HK-2 (cell line): ENCODE data around the gene POC1B.

Experiments used
- DNase-seq: peaks from one replicate; pipeline ENCODE4 v3.0.0-alpha.2; 2018; ENCODE audit not compliant: unreplicated experiment

POC1B gene

DNA sequence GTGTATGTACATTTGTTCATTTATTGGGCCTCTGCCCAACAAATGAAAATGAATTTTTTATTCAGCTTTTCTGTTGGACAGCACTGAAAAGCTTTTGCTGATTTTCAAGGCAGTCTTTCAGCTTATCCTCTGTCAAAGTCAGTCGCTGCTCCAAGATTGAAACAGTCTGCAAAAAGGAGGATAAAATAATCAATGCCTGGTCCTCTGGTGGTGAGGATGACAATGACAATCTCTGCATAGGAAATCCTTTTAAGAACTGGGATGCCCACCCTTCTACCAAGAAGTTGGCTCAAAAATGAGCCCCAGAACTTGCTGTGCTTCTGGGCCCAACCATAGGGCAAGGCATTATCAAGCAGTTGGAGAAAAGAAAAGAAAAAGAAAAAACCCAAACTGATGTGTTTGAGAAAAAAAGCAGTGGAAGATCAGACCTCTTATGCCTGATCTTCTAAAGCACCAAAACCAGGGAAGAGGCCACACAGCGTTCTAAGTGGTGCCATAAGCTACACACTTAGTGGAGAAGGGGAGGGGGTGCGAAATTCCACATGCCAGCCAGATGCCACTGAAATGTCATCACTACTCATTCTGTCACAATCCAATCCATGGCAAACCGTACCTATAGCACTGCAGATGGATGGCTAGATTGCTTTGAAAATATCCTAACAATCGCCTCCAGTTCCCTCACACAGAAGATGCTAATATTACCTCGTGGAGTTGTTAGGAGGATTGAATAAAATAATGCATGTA is 104.6 kb downstream of the POC1B start:
- no peak for DNase-seq

DNA sequence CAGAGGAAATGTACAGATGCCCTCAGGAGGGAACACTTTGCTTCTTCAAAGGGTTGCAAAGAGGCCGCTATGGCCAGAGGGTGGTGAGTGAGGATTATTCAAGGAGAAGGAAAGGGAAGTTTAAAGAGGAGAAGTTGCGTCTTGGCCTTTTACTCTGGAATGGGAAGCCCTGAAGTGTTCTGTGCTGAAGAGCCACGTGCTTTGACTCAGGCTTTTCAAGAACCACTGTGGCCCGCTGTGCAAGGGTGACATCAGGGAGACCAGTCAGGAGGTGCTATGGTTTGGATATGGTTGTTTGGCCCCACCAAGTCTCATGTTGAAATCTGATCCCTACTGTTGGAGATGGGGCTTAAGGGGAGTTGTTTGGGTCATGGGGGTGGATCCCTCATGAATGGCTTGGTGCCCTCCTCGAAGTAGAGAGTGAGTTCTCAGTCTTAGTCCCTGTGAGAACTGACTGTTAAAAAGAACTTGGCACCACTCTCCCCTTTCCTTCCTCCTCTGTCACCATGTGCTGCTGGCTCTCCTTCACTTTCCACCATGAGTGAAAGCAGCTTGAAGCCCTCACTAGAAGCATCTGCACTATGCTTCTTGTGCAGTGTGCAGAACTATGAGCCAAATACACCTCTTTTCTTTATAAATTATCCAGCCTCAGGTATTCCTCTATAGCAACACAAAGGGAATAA is 107.5 kb downstream of the POC1B start:
- DNase-seq: no peak

DNA sequence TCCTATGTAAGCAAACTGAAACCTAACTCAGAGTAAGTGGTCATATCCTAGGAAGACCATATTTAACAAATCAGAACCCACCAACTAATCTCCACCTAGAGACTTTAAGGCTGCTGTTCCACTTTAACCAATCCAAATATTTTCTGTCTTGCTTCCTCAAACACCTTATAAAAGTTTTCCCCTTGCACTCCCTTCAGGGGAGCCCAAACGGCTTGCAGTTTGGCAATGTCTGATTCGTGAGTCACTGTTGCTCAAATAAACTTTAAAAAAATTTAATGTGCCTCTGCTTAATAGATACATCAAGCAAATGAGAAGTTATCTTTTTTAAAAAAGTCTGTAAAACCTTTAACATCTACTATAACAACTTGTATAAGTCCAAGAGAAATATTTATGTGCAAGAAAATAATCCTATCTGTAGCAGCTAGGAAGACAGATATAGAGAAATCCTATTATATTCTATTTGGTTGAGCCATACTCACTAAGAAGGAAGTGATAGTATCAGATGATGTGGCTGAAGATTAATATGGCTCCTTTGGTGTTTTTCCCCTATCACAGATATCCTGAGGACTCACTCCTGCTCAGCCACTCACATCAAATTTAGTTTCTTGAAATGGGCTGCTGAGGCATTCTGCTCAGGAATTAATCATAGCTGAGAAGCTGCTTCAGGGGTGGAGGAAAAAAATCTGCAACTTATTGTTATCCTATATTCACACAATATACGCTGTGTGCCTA is 108.4 kb downstream of the POC1B start:
- no peak for DNase-seq

DNA sequence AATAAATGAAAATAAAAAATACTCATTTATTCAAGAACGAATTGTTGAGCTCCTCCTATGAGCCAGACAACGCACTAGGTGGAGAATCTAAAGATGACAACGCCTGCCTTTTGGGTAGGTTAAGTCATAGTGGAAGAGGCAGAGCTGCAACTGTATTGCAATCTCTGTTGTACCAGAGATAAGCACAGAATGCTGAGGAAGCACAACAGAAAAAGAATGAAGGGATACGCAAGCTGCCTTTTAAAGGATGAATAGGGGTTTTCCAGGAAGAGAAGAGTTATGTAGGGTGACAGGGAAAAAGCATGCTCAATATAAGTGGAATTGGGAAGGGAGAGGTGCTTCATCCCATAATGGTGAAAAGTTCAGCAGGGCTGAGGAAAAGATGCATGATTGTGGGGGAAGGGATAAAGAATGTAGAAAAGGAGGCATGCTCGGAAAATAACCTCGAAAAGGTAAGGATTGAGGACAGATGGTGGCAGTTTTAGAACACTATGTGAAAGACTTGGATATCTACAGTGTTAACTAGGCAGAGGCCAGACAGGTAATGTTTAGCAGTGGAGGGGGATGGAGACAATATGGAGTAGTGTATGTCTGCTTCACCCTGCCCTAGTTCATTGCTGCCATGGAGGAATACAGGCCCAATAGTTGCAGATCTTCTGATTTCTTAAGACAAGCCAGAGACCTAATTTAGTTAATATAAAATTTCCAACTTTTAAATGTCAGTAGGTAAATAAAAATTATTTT is 109.6 kb downstream of the POC1B start:
- DNase-seq: no peak

DNA sequence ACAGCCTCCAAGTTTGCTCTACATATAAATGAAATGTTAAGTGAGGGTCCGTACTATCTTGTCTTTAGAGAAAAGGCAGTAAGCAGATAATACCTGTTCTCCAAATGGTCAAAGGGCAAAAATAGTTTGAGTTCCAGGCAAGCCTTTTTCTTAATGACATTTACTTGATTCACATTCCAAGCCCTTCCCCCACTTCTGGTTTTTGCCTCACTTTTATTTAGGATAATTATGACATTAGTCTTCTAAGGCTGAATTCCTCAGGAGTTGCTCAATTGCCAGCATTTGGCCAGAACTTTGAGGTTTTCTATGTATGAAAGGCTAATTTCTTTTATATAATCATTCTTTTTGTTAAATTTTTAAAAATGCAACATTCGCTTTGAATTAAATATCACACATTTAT is 111.0 kb downstream of the POC1B start:
- DNase-seq: no peak

DNA sequence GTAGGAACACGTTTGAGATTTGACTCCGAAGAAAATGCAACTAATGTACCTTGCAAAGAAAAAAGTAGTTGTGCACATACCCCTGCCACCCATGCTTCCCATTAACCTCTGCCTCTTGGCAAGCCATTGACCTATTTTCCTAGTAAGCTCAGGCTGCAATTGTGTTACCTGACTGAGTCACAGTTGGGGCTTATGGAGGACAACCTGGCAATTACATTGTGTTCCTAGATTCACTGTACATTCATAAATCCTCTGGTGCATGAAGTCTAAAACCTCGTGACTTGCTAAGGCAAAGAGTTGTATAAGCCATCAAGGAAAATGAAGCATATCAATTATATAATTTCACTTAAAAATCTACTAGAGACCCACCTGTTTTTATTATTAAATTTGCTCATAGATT is 111.5 kb downstream of the POC1B start:
- DNase-seq: no peak

DNA sequence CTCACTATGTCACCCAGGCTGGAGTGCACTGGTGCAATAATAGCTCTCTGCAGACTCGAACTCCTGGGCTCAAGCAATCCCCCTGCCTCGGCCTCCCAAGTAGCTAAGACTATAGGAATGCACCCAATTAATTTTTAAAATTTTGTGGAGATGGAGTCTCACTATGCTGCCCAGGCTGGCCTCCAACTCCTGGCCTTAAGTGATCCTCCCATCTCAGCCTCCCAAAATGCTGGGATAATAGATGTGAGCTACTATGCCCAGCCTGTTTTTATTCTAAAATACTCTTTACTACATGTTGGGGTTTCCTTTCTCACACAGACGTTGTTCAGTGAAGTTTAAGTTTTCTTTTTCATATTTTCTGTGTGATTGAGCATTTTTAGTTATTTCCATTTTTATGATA is 112.6 kb downstream of the POC1B start:
- DNase-seq: no peak

DNA sequence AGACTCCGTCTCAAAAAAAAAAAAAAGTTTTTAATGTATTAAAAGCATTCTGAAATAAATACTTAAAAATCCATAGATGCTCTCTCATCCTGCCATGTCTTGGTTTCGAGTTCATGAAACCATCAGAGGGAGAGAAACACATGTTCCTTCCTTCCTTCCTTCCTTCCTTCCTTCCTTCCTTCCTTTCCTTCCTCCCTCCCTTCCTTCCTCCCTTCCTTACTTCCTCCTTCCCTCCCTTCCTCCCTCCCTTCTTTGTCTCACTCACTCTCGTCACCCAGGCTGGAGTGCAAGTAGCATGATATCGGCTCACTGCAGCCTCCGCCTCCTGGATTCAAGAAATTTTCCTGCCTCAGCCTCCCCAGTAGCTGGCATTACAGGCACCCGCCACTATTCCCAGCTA is 113.2 kb downstream of the POC1B start:
- no peak for DNase-seq

DNA sequence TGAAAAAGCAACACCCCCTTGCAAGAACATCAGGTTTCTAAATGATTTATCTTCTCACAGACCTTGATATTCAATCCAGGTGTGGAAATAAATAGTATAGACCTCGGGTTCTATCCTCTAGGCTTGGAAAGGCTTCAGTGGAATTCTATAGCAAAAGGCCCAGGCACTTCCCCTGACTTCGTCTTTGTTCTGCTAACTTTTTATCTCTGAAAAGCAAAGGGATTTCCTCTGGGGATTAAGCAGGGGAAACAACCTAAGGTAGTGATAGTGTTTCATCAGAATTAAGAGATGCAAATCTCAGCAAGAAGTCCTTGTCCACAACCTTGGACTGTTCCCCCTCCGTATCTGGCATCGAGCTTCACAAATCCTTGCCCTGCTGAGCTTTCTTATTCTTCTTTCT is 114.0 kb downstream of the POC1B start:
- no peak for DNase-seq

DNA sequence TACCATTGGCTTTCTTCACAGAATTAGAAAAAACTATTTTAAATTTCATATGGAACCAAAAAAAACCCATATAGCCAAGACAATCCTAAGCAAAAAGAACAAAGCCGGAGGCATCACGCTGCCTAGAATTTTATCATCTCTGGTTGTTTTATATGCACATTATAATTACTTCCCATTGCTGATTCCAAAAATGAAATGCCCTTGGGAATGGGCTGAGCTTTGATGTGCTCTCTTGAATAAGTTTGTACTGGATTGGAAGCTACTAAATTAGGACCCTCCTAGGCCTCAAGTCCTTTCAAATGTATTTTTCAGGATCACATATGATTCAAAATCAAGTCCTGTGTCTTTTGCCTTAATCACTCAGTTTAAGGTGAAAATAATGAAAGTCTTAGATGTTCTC is 114.6 kb downstream of the POC1B start:
- DNase-seq: no peak

DNA sequence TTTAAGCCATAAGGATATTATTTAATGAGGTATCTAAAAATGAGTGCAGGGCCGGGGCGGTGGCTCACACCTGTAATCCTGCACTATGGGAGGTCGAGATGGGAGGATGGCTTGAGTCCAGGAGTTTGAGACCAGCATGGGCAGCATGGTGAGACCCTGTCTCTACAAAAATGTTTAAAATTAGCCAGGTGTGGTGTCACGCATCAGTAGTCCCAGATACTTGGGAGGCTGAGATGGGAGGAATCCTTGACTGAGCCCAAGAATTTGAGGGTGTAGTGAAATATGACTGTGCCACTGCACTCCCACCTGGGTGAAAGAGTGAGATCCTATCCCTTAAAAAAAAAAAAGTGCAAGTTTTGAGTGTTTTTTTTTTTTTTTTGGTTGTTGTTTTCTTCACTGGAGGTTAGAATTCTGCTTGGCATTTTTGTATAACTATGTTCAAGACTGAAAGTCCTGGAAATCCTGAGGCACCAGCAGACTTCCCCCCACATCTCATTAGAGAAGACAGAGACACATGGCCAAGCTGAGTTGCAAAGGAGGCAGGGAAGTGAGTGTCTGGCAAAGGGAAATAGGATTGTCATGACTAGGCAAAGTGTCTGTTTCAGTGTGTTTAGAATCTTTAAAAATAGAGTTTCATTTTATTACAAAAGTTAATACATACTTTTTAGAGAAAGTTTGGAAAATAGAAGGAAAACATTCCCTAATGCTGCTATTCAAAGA is 120.1 kb downstream of the POC1B start:
- DNase-seq: no peak

DNA sequence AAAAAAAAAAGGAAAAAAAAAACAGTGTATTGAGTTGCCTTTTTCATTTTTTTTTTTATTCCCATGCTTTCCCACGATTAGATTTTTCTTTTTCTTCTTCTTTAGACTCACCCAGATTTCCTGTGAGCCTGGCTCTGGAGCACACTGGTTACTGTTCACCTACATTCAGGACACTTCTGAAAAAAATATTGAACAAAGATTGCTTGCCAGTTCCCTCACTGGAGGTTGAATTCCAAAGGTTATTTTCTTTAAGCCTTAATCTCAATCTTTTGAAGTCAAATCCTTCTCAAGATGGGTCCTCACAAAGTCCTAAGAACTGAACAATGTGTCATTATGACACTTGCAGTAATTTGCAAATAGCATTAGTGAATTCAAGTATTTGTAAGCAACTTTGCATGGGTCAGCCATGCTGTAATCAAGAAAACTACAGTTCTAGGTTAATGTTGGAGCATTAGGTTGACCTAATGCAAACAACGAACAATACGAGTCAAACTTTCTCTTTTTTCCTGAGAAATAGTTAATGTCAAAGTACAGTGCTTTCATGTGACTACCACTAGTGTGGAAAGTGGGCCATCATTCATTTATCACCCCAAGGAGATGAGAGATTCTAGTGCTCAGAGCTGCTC is 124.3 kb downstream of the POC1B start:
- DNase-seq: no peak

DNA sequence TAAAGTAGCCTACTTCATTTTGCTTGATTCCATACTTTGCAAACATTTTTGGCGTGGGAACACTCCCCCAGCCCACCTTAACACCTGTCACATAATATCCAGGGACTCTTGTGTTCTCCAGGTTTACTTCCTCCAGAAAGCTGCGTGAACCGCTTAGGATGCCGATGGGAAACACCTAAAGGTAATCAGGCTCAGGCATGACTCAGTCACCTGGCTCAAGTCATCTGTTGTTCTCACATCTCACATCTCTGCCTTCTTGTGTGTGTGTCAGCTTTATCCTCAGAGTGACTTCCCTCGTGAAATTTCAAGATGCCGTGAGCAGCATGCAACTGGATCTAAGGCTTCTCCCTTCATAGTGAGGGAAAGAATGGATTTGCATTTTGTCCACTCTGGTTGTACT is 125.4 kb downstream of the POC1B start:
- DNase-seq: no peak

DNA sequence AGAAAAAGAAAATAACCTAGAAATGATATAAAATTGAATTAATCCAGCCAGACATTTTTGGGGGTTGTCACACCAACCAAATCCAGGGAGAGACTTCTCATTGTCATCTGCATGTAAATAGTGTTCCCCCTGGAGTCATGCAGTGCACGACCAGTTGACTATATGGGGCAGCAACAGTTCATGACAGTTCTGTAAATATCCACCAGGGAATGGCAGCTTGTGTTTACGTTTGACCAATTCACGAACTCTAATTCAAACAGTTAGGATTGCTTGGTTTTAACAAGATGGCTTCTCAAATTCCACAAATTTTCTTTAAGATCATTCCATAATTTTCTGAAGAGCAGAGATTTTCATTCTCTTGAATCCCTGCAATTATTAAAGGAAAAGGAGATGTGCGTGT is 130.1 kb downstream of the POC1B start:
- no peak for DNase-seq

DNA sequence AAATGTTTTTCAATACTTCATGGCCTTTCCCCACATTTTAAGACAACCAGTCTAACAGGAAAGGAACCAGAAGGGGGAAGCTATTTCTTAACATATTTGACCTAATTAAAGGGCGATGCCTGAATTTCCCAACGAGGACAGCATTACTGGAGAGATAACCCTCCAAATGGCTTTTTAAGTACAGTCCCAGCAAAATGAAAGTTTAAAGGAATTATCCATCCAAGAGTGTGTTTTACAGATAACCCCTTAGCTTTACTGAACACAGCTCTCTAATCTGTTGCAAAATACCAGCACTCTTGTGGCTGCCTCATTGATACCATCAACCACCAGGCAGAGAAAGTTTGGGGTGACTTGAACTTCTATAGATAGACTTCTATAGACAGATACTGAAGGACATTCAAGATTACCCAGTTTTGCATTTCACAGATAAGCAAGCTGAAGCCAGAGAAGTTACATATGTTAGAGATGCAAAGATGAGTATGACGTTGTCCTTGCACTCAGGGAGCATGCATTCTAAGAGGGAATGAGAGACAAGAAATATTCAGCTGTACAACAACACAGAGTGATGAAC is 132.2 kb downstream of the POC1B start:
- DNase-seq: no peak

DNA sequence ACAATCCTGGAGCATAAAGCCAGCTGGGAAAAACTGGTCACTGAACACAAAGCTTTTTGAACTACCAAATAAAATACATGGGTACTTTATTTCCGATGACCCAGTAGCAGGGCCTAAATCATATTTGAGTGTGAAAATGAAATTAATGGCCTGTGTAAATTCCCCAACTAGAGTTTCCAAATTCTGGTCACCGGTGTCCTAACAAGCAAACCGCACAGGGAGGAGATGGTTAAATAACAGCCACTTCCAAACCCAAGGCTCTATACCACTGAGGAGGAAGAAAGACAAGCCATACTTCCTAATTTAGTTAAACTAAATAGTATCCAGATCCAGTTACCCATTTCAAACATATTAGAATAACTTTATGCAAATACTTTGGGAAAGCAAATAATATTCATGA is 133.5 kb downstream of the POC1B start:
- no peak for DNase-seq

DNA sequence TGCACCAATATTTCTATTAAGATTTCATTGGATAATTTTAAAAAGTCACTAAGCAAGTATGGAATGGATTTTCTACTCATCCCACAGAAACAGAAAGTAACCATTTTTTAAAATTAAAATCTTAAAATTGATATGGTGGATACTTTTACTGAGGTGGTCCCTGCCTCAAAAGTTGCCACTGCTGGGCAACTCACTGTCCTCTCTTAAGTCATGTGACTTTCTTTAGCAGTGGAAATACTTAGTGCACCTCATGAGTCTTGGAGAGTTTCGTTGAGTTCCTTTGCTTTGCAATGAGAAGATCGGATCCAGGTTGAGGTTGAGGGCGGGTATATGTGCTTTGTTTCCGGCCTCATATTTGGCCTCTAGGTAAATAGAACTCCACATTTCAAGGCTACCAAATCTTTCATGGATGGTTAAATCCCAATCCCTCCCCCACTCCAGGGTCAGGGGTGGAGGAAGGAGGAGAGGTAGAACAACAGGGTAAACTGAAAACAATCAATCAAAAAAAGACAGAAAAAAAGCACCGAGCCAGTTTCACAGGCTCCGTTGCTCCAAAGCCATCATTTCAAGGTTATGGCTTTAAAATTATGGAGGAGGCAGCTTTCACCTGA is 134.0 kb downstream of the POC1B start:
- DNase-seq: no peak

DNA sequence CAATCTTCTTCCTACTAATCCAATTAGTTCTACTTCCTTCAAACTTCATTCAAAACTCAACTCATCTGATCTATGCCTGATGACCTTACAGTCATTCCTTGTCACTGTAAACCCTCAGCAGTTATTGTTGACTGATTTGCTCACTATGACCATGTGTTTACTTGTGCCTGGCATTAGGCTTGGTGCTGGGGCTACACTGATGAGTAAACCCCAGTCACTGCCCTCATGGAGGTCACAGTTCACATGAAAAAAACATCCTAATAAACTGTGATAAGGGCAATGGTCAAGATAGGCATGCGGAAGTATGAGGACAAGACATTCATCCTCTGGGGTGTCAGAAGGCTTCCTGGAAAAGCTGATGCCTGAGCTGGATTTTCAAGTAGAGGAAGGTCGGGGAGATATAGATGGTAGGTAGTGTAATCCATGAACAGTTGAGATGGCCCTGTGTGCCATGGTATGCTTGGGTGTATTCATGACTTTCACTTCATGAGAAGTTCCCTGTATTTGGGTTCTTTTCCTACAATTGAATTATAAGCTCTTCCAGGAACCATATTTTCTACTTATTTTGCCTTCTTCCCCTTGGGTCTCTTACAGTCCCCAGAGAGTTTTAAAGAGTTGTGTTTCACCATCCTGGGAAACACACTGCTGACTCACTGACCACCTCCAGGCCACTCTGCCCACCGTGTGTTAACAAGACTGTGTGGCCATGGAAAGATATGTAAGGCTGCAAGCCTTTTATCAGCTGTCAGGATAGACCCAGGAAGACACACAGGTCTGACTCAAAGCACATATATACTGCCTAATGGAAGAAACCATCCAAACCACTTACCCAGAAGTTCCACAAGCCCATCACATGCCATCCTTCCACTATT is 134.8 kb downstream of the POC1B start:
- no peak for DNase-seq
